ENCODE results near the gene TOMT. TPM values are rescaled to one million over a fixed set of nuclear protein-coding genes. Genes with fewer than 3 reads are reported as not detected.

The TOMT gene
- total and polyA plus RNA-seq, 2 of the 13 experiments (the other 11 are each of a cell fraction or from before 2014, with no cell fraction given) = not detected

DNA sequence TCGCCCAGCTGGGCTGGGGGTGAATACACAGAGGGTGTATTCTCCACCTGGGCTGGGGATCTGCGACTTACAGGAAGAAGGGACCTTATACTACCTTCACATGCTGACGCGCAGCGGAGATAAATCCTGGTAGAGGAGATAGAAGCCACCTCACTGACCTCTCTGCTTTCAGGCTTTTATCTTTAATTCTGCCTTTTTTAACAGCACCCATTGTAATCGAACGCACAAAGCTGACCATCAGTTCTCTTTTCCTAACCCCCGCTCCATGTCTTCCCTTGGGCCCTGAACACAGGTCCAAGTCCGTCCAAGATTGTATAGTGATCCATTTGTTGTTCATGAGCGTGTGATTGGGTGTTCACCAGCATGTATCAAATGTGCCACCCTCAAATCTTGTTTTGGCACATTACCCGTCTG is 2.0 kb upstream of the TOMT start (continued):
- TF ChIP-seq, protein P1, sequence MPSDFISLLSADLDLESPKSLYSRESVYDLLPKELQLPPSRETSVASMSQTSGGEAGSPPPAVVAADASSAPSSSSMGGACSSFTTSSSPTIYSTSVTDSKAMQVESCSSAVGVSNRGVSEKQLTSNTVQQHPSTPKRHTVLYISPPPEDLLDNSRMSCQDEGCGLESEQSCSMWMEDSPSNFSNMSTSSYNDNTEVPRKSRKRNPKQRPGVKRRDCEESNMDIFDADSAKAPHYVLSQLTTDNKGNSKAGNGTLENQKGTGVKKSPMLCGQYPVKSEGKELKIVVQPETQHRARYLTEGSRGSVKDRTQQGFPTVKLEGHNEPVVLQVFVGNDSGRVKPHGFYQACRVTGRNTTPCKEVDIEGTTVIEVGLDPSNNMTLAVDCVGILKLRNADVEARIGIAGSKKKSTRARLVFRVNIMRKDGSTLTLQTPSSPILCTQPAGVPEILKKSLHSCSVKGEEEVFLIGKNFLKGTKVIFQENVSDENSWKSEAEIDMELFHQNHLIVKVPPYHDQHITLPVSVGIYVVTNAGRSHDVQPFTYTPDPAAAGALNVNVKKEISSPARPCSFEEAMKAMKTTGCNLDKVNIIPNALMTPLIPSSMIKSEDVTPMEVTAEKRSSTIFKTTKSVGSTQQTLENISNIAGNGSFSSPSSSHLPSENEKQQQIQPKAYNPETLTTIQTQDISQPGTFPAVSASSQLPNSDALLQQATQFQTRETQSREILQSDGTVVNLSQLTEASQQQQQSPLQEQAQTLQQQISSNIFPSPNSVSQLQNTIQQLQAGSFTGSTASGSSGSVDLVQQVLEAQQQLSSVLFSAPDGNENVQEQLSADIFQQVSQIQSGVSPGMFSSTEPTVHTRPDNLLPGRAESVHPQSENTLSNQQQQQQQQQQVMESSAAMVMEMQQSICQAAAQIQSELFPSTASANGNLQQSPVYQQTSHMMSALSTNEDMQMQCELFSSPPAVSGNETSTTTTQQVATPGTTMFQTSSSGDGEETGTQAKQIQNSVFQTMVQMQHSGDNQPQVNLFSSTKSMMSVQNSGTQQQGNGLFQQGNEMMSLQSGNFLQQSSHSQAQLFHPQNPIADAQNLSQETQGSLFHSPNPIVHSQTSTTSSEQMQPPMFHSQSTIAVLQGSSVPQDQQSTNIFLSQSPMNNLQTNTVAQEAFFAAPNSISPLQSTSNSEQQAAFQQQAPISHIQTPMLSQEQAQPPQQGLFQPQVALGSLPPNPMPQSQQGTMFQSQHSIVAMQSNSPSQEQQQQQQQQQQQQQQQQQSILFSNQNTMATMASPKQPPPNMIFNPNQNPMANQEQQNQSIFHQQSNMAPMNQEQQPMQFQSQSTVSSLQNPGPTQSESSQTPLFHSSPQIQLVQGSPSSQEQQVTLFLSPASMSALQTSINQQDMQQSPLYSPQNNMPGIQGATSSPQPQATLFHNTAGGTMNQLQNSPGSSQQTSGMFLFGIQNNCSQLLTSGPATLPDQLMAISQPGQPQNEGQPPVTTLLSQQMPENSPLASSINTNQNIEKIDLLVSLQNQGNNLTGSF (CRISPR knock-in tag; IDR thresholded peaks at IDR 0.05) = 0 out of 2 replicates have a peak, but pooled peaks have one; percentile 10
- TF ChIP-seq, protein P2, sequence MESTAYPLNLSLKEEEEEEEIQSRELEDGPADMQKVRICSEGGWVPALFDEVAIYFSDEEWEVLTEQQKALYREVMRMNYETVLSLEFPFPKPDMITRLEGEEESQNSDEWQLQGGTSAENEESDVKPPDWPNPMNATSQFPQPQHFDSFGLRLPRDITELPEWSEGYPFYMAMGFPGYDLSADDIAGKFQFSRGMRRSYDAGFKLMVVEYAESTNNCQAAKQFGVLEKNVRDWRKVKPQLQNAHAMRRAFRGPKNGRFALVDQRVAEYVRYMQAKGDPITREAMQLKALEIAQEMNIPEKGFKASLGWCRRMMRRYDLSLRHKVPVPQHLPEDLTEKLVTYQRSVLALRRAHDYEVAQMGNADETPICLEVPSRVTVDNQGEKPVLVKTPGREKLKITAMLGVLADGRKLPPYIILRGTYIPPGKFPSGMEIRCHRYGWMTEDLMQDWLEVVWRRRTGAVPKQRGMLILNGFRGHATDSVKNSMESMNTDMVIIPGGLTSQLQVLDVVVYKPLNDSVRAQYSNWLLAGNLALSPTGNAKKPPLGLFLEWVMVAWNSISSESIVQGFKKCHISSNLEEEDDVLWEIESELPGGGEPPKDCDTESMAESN (CRISPR knock-in tag; conservative IDR thresholded peaks at IDR 0.05) = 0 out of 2 replicates have a peak, but pooled peaks have one; percentile 21
- TF ChIP-seq ZFP41 (CRISPR knock-in tag; IDR thresholded peaks at IDR 0.05; ENCODE audit: borderline replicate concordance) = 0 out of 2 replicates have a peak, but pooled peaks have one; percentile 13
- 0 out of 2 replicates have a peak, but pooled peaks have one; percentile 22 for TF ChIP-seq ZNF143 (CRISPR knock-in tag; IDR thresholded peaks at IDR 0.05)

Data from HepG2 (cell line).